GM23248 (cell line): ENCODE measurements around the gene ZNF83. TPM values are rescaled to one million over a fixed set of nuclear protein-coding genes. Genes with fewer than 3 reads are reported as not detected.

Experiments
- DNase-seq: peaks from one replicate; pipeline ENCODE4 v3.0.0-alpha.2; 2015
- H2AFZ ChIP-seq: fragments of 200-600 bp; sonication (generic); 2 replicates; pipeline ENCODE4 v1.6.1; 2016; ENCODE audit warnings: antibody characterized with exemption
- H3F3A ChIP-seq: fragments of 200-600 bp; sonication (generic); 2 replicates; pipeline ENCODE4 v1.6.1; 2016; ENCODE audit warnings: mild to moderate bottlenecking, antibody characterized with exemption, mixed run types; ENCODE audit not compliant: insufficient read depth
- H3K27ac ChIP-seq: fragments of 200-600 bp; sonication (generic); 2 replicates; pipeline ENCODE4 v1.5.1; 2016; ENCODE audit warnings: mild to moderate bottlenecking
- H3K27me3 ChIP-seq: fragments of 200-600 bp; sonication (generic); replicated peaks from 2 replicates; pipeline ENCODE4 v1.6.1; 2016; ENCODE audit warnings: mild to moderate bottlenecking; ENCODE audit not compliant: insufficient read depth
- H3K36me3 ChIP-seq: fragments of 200-600 bp; sonication (generic); 2 replicates; pipeline ENCODE4 v1.6.1; 2016; ENCODE audit warnings: low read depth, mild to moderate bottlenecking
- H3K4me1 ChIP-seq: fragments of 200-600 bp; sonication (generic); 2 replicates; pipeline ENCODE4 v1.6.1; 2016; ENCODE audit warnings: mild to moderate bottlenecking; ENCODE audit not compliant: insufficient read depth
- H3K4me2 ChIP-seq: fragments of 200-600 bp; sonication (generic); one replicate; pipeline ENCODE4 v1.6.1; 2016; ENCODE audit warnings: mild to moderate bottlenecking; ENCODE audit not compliant: unreplicated experiment
- H3K4me3 ChIP-seq: fragments of 200-600 bp; sonication (generic); 2 replicates; pipeline ENCODE4 v1.5.1; 2016; ENCODE audit warnings: mild to moderate bottlenecking
- H3K79me2 ChIP-seq: fragments of 200-600 bp; sonication (generic); 2 replicates; pipeline ENCODE4 v1.6.1; 2016; ENCODE audit warnings: mild to moderate bottlenecking; ENCODE audit not compliant: insufficient read depth
- H3K9ac ChIP-seq: fragments of 200-600 bp; sonication (generic); 2 replicates; pipeline ENCODE4 v1.6.1; 2016; ENCODE audit warnings: mild to moderate bottlenecking
- H3K9me2 ChIP-seq: fragments of 200-600 bp; sonication (generic); 2 replicates; pipeline ENCODE4 v1.6.1; 2016; ENCODE audit warnings: mixed run types, mild to moderate bottlenecking, moderate library complexity; ENCODE audit not compliant: insufficient read depth
- H3K9me3 ChIP-seq: fragments of 200-600 bp; sonication (generic); one replicate; pipeline ENCODE4 v1.6.1; 2017; ENCODE audit warnings: low read depth
- H4K20me1 ChIP-seq: fragments of 200-600 bp; sonication (generic); 2 replicates; pipeline ENCODE4 v1.6.0; 2016; ENCODE audit not compliant: insufficient read depth
- EZH2 ChIP-seq: fragments of 200-600 bp; sonication (generic); IDR thresholded peaks from 2 replicates; pipeline ENCODE4 v1.6.1; 2018; ENCODE audit warnings: antibody characterized with exemption, mild to moderate bottlenecking; ENCODE audit not compliant: insufficient read depth, poor library complexity, severe bottlenecking
- EZH2phosphoT487 ChIP-seq: fragments of 200-600 bp; sonication (generic); IDR thresholded peaks from 2 replicates; pipeline ENCODE4 v1.6.1; 2018; ENCODE audit warnings: antibody characterized with exemption, moderate library complexity, mild to moderate bottlenecking, low read depth; ENCODE audit not compliant: insufficient read depth
- WGBS, 2 experiments: methylation state at CpG; one replicate each; pipeline ENCODE4 v1.1.6; 2015 to 2017; ENCODE audit warnings: low lambda C conversion rate in 2 of 2, low coverage in 1 of 2; ENCODE audit errors: missing lambda C conversion rate in 2 of 2; 5-methylcytosine and 5-hydroxymethylcytosine counted together
- in situ Hi-C: fragments of 300-500 bp; cut with MboI; formaldehyde crosslinking; loops from 2 replicates; pipeline ENCODE4 v1.15.0; 2020
- polyA plus RNA-seq: library from polyadenylated mRNA; unstranded; fragments of >200 nt; fragmentation: Nextera tagmentation; extraction: Ambion mirVana; gene quantifications from 2 replicates; pipeline ENCODE4 v1.2.1, GENCODE V29; 2016
- total RNA-seq: library from RNA; depleted of rRNA; stranded (reverse); fragments of >200 nt; shearing (Covaris generic); gene quantifications from 2 replicates; pipeline ENCODE4 v1.2.3, GENCODE V29; 2014

The ZNF83 gene
- total and polyA plus RNA-seq, 2 experiments from 2014 or later = 27.9 to 29.1 TPM

- in situ Hi-C loops = no loop called here
- DNase-seq = no peak
- H3K79me2 ChIP-seq = peaks cover 54% of the 10 kb centered on the region
- no peak overlapping the region for H3K4me2 ChIP-seq
- no peaks in the 10 kb centered on the region for H4K20me1 ChIP-seq
- H2AFZ ChIP-seq = no peak overlapping the region
- no peak overlapping the region for H3K27ac ChIP-seq
- H3K4me3 ChIP-seq = no peak overlapping the region
- no peaks in the 10 kb centered on the region for H3K9me2 ChIP-seq
- no peak for TF ChIP-seq EZH2phosphoT487
- TF ChIP-seq EZH2 = no peak
- H3K27me3 ChIP-seq = no peaks in the 10 kb centered on the region
- 74 to 75% methylated on average over 6 of the region's 6 CpGs for WGBS, 2 experiments
- no peaks in the 10 kb centered on the region for H3K4me1 ChIP-seq
- no peaks in the 10 kb centered on the region for H3K36me3 ChIP-seq
- no peaks in the 10 kb centered on the region for H3K9me3 ChIP-seq
- H3F3A ChIP-seq = no peaks in the 10 kb centered on the region
- no peak overlapping the region for H3K9ac ChIP-seq
These were observed 29.8 kb upstream of the ZNF83 start for GRCh38 chr19:52667972-52668371.

- Histone ChIP-seq H3K4me3 (no peak overlapping the region), H3K27ac (no peak overlapping the region), H3K27me3 (no peaks in the 10 kb centered on the region), H3K9ac (no peak overlapping the region), H2AFZ (no peak overlapping the region), H3K9me3 (no peaks in the 10 kb centered on the region), H4K20me1 (no peaks in the 10 kb centered on the region), H3K79me2 (peaks cover 48% of the 10 kb centered on the region), H3F3A (no peaks in the 10 kb centered on the region), H3K4me2 (no peak overlapping the region), H3K36me3 (no peaks in the 10 kb centered on the region), H3K9me2 (no peaks in the 10 kb centered on the region), H3K4me1 (no peaks in the 10 kb centered on the region)
- TF ChIP-seq EZH2 (no peak), EZH2phosphoT487 (no peak)
- in situ Hi-C loops = no loop called here
- no peak for DNase-seq
These were observed 28.4 kb upstream of the ZNF83 start for GRCh38 chr19:52666506-52666905.

GRCh38 chr19:52665529-52665928 is 27.4 kb upstream of the ZNF83 start:
- 86 to 91% methylated on average over 6 of the region's 6 CpGs for WGBS, 2 experiments
- Histone ChIP-seq H3K27me3 (no peaks in the 10 kb centered on the region), H4K20me1 (no peaks in the 10 kb centered on the region), H2AFZ (no peak overlapping the region), H3K79me2 (peaks cover 38% of the 10 kb centered on the region), H3K36me3 (peaks cover under 1% of the 10 kb centered on the region; the same call in 1 of the 2 replicates), H3K4me1 (no peaks in the 10 kb centered on the region), H3K27ac (no peak overlapping the region), H3K4me3 (no peak overlapping the region), H3K9ac (no peak overlapping the region), H3K9me2 (no peaks in the 10 kb centered on the region), H3K9me3 (no peaks in the 10 kb centered on the region), H3F3A (no peaks in the 10 kb centered on the region), H3K4me2 (no peak overlapping the region)
- TF ChIP-seq EZH2 = no peak
- no peak for TF ChIP-seq EZH2phosphoT487
- DNase-seq = peak; percentile 23
- in situ Hi-C loops = no loop called here

- Histone ChIP-seq H3K27me3 (no peaks in the 10 kb centered on the region), H3K79me2 (peaks cover 33% of the 10 kb centered on the region; the same call in 1 of the 2 replicates), H3K4me1 (no peaks in the 10 kb centered on the region), H3K36me3 (peaks cover 5% of the 10 kb centered on the region; the same call in 1 of the 2 replicates), H3K27ac (no peak overlapping the region), H3K4me3 (no peak overlapping the region), H3K4me2 (no peak overlapping the region), H3K9me2 (no peaks in the 10 kb centered on the region), H2AFZ (no peak overlapping the region), H3K9ac (no peak overlapping the region), H4K20me1 (no peaks in the 10 kb centered on the region), H3F3A (no peaks in the 10 kb centered on the region), H3K9me3 (no peaks in the 10 kb centered on the region)
- no peak for TF ChIP-seq EZH2phosphoT487
- no peak for TF ChIP-seq EZH2
- in situ Hi-C loops = no loop called here
- 97% methylated on average over 4 of the region's 4 CpGs for WGBS, 2 experiments
- DNase-seq = no peak
These were observed 26.9 kb upstream of the ZNF83 start for GRCh38 chr19:52665027-52665426.

- no peak overlapping the region for H3K4me3 ChIP-seq
- H4K20me1 ChIP-seq = no peaks in the 10 kb centered on the region
- WGBS, 2 experiments = 73 to 81% methylated on average over 5 of the region's 5 CpGs
- H3K4me2 ChIP-seq = no peak overlapping the region
- H3K4me1 ChIP-seq = no peaks in the 10 kb centered on the region
- H3K79me2 ChIP-seq = peaks cover 27% of the 10 kb centered on the region; the same call in 1 of the 2 replicates
- no peaks in the 10 kb centered on the region for H3K9me3 ChIP-seq
- no peak for DNase-seq
- H3F3A ChIP-seq = no peaks in the 10 kb centered on the region
- TF ChIP-seq EZH2 (no peak), EZH2phosphoT487 (no peak)
- no peaks in the 10 kb centered on the region for H3K27me3 ChIP-seq
- no peak overlapping the region for H3K9ac ChIP-seq
- in situ Hi-C loops = no loop called here
- no peak overlapping the region for H2AFZ ChIP-seq
- no peak overlapping the region for H3K27ac ChIP-seq
- H3K9me2 ChIP-seq = no peaks in the 10 kb centered on the region
- peaks cover 9% of the 10 kb centered on the region; the same call in 1 of the 2 replicates for H3K36me3 ChIP-seq
These were observed 26.3 kb upstream of the ZNF83 start for GRCh38 chr19:52664461-52664860.
